ENCODE measurements around the gene CTRL.
A peak's percentile ranks its signal among the peaks of the same experiment; 100 is the strongest.
"Not testable (repeated sequence)": the region's sequence is repeated elsewhere in the genome, so short reads cannot be mapped to it uniquely, and the experiment has no call there.

The CTRL gene

DNA sequence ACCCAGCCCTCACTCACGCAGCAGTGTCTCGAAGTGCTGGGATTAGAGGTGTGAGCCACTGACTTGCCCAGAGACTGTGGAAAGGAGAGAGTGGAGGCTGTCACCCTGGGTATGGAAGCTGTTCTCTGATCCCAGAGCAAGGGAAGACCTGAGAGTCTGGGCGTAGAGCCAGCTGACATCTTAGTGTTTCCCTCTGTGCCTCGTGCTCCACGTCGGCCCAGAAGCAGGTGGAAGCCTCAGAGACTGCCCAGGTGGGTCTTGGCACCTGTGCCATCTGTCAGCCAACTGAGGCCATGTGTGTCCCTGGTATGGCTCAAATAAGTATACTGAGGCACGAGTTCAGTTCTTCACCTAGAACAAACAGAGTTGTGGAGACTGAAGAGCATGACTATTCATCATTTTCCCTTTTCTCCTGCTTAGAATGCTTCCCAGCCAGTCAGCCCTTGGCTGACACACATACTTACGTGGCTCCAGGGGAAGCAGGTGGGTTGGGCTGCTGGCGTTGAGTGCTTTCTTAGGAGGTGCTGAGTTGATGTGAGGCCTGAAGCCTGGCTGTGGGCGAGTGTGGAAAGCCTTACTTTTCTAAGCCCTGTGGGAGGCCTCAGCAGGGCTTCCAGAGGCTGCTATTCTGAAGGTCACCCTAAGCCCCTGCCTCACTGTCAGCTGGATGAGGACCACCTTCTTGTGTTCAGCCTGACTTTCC, 8.1 kb downstream of the CTRL start:
- no peak for ATAC-seq

DNA sequence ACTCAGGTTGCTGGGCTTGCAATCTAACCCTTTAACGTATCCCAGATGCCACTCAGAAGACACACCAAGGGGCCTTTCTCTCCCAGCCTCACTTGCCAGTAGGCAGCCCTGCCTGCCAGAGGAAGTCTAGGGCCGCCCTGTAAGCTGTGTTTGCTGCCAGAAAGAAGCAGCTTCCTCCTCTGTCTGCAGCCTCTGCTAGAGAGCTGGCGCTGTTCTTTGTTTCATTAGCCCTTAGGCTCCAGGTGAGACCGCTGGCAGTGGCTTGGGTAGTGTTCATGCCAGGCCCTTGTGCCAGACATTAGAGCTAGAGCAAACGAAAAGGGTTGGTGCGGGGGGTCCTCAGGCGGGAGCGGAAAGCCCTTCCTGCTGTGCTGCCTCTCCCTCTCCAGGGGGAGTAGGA, 8.9 kb downstream of the CTRL start:
- ATAC-seq: no peak

GRCh38 chr16:67922221-67922620, 9.4 kb downstream of the CTRL start:
- ATAC-seq: no peak

DNA sequence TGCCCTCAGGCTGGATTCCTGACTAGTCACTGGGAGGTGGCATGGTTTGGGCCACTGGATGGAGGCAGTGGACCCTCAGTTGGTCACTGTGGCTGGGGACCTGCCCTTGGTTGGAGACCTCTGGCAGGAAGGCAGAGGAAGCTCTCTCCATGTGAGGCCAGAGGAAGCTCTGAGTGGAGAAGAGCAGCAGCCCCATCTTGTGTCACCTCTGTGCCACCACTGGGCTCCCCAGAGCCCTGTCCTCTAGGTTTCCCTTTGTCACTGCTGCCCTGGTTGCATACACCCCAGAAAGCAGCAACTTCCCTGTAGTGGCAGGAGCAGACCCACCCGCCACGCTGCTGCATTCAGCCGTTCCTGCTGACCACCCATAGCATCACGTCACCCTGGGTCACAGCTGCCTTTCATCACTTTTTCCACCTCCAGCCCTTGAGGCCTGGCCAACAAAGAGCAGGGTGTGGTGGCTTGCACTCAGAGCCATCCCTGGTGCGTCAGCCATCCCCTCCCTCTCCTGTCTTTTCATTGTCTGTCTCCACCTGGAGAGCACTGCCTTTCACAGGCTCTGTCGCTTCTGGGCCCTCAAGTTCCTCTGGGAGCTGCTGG, 11.9 kb downstream of the CTRL start:
- ATAC-seq: no peak

GRCh38 chr16:67917852-67918236, 13.8 kb downstream of the CTRL start:
- ATAC-seq: peak; percentile 100

DNA sequence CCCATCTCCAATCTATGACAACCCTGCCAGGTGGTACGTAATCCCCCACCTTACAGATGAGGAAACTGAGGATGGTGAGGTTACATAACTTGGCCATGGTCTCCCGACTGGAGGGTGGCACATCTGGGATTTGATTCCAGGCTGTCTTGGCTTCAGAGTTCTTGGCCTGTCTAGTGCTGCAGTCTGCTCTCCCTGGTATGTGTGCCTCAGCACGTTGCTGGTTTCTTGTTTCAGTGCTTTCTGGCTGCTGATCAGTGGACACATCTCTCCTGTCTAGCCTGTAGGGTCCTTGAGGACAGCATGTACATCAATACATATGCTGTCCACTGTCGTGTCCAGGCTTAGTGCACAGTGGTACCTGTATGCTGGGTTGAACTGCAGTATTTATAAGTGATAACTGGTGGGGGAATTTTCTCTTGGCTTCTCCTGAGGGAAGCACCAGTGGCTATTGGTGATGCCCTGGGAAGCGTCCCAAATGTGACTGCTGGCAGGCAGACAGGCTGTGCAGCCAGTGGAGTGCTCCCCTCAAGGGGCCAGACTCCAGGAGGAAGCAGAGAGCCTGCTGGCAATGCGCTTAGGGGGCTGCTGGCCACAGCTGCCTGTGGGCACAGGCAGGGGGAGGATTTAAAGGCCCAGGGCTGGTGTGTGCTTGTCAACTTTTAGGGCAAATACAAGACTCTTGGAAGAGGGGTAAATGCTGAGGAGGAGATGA, 14.4 kb downstream of the CTRL start:
- peak in 1 of 2 donors; percentile 3 for ATAC-seq

- no peak for ATAC-seq
Measured at GRCh38 chr16:67915831-67916723, 15.6 kb downstream of the CTRL start.

GRCh38 chr16:67915496-67915769, 16.2 kb downstream of the CTRL start:
- ATAC-seq: not testable (repeated sequence)

GRCh38 chr16:67914758-67915495, 16.7 kb downstream of the CTRL start:
- ATAC-seq: no peak

DNA sequence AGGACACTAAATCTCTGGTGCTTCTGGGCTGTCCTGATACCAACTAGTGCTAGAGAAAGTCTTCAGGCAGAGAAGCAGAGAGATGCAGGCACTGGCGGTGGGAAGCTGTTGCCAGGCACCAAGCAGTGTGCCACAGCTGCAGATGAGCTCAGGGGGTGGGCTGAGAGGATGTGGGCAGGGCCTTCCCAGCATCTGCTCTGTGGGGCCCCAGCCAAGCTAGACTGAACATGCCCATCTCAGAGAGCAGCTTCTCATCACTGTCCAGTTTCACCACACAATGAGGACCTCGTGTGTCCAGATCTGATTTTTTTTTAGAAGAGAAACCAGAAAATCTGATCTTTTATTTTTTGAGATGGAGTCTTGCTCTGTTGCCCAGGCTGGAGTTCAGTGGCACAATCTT, 21.5 kb downstream of the CTRL start:
- no peak for ATAC-seq

DNA sequence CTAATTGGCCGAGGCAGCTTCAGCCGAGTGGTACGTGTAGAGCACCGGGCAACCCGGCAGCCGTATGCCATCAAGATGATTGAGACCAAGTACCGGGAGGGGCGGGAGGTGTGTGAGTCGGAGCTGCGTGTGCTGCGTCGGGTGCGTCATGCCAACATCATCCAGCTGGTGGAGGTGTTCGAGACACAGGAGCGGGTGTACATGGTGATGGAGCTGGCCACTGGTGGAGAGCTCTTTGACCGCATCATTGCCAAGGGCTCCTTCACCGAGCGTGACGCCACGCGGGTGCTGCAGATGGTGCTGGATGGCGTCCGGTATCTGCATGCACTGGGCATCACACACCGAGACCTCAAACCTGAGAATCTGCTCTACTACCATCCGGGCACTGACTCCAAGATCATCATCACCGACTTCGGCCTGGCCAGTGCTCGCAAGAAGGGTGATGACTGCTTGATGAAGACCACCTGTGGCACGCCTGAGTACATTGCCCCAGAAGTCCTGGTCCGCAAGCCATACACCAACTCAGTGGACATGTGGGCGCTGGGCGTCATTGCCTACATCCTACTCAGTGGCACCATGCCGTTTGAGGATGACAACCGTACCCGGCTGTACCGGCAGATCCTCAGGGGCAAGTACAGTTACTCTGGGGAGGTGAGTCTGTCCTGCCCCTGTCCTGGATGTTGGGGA, 22.5 kb downstream of the CTRL start:
- ATAC-seq: no peak

DNA sequence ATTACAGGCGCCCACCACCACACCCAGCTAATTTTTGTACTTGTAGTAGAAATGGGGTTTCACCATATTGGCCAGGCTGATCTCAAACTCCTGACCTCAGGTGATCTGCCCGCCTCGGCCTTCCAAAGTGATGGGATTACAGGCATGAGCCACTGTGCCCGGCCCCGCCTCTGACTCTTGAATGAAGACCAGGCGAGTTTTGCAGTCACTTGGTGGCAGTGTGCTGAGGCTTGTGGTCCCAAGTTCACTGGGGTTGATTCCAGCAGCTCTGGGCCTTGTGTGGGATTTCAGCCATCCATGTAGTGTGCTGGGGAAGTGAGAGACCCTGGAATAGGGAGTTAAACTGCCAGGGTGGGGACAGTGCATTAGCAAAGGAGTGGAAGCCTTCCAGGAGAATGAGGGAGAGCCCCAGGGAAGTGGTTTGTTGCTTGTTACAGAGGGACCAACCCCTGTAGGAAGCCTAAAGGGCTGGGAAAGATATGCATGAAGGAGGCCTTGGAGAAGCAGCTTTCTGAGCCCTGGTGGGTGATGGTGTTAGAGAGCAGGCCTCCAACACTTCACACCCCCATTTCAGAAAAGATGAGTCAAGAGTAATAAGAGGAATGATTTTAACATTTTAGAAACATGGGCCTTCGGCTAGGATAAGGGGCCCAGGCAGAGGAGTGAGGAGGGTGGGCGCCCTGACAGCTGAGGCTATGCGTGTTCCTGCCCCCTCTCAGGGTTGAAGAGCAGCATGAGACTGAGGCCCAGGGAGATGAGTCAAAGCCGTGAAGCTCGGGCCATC, 24.1 kb downstream of the CTRL start:
- no peak for ATAC-seq

DNA sequence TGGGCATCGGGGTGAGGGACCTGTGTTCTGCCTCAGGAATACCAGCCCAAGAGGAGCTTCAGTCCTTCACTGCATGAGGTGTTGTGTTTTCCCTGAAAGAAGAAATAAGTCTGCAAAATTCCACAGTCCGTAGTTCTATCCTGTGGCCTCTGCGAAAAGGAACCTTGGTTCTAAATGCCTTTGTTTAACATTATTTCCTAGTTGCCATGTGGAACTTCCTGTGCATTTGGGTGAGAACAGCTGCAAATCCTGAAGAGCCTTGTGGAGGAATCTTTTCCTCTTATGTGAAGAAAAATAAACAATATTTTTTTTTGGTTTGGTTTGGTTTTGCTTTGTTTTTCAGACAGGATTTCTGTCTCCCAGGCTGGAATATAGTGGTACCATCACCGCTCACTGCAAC, 28.8 kb downstream of the CTRL start:
- ATAC-seq: no peak

- no peak for ATAC-seq
Measured at GRCh38 chr16:67901734-67902133, 29.9 kb downstream of the CTRL start.

DNA sequence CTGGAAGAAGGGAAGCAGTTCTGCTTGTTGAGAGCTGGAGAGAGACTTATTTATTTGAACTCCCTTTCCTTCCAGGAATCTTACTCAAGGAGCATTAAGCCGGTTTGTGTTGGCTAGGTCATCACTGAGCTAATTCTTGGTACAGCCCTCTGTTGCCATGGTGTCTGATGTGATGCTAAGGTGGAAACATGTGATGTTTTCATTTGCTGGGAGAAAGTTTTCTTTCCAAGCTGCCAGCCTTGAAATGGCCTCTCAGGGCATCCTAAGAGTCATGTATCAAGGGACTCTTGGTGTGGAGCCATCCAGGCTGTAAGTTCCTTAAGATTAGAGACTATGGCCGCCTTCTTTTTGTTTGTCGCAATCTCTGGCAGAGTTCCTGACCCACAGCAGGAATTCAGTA, 34.4 kb downstream of the CTRL start:
- ATAC-seq: no peak

DNA sequence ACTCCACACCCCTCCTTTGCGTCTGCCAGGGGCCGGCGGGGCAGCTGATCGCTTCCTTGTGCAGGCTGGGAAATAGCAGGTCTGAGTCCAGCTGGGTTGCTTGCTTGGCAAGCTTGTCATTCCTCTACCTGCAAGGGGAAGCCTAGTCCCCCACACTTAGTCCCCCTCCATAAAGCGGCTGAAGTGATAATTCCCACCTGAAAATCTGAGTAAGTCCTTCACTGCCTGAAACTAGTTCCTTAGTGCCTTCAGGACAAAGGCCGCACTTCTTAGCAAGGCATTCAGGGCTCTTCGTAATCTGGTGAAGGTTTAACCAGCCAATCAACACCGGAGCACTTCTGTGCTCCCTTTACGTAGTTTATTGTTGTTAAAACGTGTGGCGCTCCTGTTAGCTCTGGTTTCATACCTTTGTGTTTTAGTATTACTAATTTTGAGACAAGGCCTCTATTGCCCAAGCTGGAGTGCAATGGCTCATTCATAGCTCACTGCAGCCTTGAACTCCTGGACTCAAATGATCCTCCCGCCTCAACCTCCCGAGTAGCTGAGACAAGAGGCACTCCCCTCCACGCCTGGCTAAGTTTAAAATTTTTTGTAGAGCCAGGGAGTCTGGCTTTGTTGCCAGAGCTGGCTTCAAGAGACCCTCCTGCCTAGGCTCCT, 37.8 kb downstream of the CTRL start:
- ATAC-seq: no peak

DNA sequence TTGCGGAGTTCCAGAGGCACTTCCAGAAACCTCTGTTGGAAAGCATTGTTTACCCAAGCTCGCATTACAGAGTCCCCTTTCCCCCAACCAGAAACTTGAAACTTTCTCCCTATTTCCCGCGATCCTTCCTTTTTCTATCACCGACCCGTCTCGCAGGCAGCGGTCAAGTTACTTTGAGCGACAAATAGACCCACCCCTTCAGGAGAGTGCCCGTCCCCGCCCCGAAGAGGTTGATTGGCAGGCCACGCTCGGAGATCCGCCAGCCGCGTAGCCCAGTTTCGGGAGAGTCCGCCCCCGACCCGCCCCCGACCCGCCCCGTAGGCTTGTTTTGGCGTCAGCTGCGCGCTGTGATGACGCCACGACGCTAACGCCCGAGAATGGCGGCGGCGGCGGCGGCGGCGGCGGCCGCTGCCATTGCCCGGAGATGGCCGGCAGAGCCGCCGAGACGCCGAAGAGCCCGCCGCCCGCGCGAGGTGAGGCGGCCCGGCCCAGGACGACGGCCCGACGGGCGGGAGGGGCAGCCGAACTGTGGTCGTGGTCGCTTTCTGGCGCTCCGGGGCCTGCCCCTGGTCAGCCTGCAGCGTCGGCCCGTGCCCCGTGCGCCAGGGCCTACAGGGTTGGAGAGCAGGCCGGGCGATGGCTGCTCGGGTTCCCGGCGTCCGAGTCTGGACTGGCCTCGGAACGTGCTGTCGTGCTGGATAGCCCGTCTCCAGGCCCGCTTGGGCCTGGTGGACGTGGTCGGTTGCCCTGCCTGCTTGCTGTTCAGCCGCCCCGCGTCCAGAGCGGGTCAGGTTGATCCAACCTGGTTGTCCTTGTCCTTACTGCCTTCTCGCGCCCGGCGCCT, 38.5 kb downstream of the CTRL start, which contains the start of gene PSKH1:
Gene PSKH1, plus strand, starts transcription at position 356 of the 844 bp plus-strand sequence. CDS start 15,496 bp downstream, outside the sequence.
- ATAC-seq: peak; percentile 98 to 99

DNA sequence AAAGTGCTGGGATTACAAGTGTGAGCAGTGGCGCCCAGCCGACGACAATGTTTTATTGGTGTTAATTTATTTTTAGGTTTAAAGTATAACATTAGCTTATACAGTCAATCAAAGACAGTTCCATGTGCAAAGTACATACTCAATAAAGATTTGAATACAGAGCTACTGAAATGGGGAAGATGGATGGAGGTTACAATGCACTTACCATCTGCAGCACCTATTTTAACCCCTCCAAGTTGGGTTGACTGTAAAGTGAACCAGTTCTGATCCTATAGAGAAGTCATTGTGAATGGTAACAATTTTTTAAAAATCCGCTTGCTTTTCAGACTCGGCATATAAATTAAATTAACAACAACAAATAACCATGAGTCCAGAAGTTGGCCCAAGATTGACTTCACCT, 39.3 kb downstream of the CTRL start:
- ATAC-seq: no peak

GRCh38 chr16:67888331-67888730, 43.3 kb downstream of the CTRL start:
- no peak for ATAC-seq

DNA sequence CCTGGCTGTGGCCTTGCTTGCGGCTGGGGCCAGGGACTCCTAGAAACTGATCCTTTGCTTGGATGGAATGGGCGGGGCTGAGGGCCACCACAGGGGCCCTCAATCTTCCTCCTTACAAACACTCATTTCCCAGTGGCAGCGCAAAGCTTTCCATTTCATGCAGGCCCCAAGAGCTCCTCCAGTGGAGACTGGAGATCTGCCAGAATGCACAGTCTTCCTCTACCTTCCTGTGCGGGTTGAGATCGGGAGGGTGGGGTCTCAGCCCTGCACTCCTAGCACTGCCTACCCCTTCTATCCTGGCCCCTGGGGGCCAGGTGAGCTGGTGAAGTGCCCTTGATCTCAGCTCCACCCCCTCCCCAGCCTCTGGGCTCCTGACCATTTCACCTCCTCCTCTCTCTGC, 45.3 kb downstream of the CTRL start:
- ATAC-seq: no peak

Data from activated CD4-positive, CD25-positive, alpha-beta regulatory T cell treated with anti-CD3 and anti-CD28 coated beads, Interleukin-2, amount 50 U/mL, for 24 hours (primary cell).